ENCODE measurements around the gene SARS2.
A peak's percentile ranks its signal among the peaks of the same experiment; 100 is the strongest.

The SARS2 gene

GRCh38 chr19:38931521-38931793, 894 bp upstream of the SARS2 start:
- H3K27ac ChIP-seq (ENCODE audit: low read depth, low read length, poor library complexity, severe bottlenecking): peak overlapping the region; percentile 52

GRCh38 chr19:38930776-38931520, 385 bp upstream of the SARS2 start, which contains the start of gene MRPS12:
Gene MRPS12, plus strand, starts transcription at chr19:38930944. Its CDS starts 351 bp downstream, at chr19:38931295.
- H3K9ac ChIP-seq (ENCODE audit: low read length): peak within 1 kb of the TSS; percentile 96
- H3K4me2 ChIP-seq (ENCODE audit: low read length): peak within 1 kb of the TSS; percentile 94
- H3K9me3 ChIP-seq (ENCODE audit: low read length): peaks cover 6% of the 10 kb centered on the region; the same call in 1 of the 2 replicates
- no peaks in the 10 kb centered on the region for H3F3A ChIP-seq (ENCODE audit: insufficient read depth, low read length)
- H3K4me1 ChIP-seq (ENCODE audit: insufficient read depth, low read length, severe bottlenecking): peaks cover 23% of the 10 kb centered on the region
- H3K27ac ChIP-seq (ENCODE audit: low read depth, low read length, poor library complexity, severe bottlenecking): peak within 1 kb of the TSS; percentile 83
- no peaks in the 10 kb centered on the region for H3K27me3 ChIP-seq (ENCODE audit: insufficient read depth, low read length)
- H3K9me2 ChIP-seq (ENCODE audit: low read depth, low read length): no peaks in the 10 kb centered on the region
- TF ChIP-seq EZH2 (IDR thresholded peaks at IDR 0.05; ENCODE audit: borderline replicate concordance, low read length): no peak
- no peak for TF ChIP-seq CTCF (IDR thresholded peaks at IDR 0.05; ENCODE audit: low read length)
- H3K36me3 ChIP-seq (ENCODE audit: insufficient read depth, low read length): peaks cover 36% of the 10 kb centered on the region
- H3K4me3 ChIP-seq (ENCODE audit: low read depth, low read length, poor library complexity, severe bottlenecking): peak within 1 kb of the TSS; percentile 98
- peaks cover 16% of the 10 kb centered on the region; the same call in 1 of the 2 replicates for H3K79me2 ChIP-seq (ENCODE audit: insufficient read depth, low read length)
- no peaks in the 10 kb centered on the region for H4K20me1 ChIP-seq (ENCODE audit: insufficient read depth, low read length)
- H2AFZ ChIP-seq (ENCODE audit: low read length): no peak within 1 kb of the TSS; the same call in 1 of the 2 replicates

More at GRCh38 chr19:38931521-38931793, 894 bp upstream of the SARS2 start:
- Histone ChIP-seq H3K9me2 (ENCODE audit: low read depth, low read length) (no peaks in the 10 kb centered on the region), H2AFZ (ENCODE audit: low read length) (no peak overlapping the region), H3K27me3 (ENCODE audit: insufficient read depth, low read length) (no peaks in the 10 kb centered on the region), H3K9me3 (ENCODE audit: low read length) (peaks cover 6% of the 10 kb centered on the region; the same call in 1 of the 2 replicates), H4K20me1 (ENCODE audit: insufficient read depth, low read length) (no peaks in the 10 kb centered on the region), H3K79me2 (ENCODE audit: insufficient read depth, low read length) (peaks cover 16% of the 10 kb centered on the region; the same call in 1 of the 2 replicates), H3K4me1 (ENCODE audit: insufficient read depth, low read length, severe bottlenecking) (peaks cover 23% of the 10 kb centered on the region), H3K9ac (ENCODE audit: low read length) (peak overlapping the region; percentile 96), H3K4me3 (ENCODE audit: low read depth, low read length, poor library complexity, severe bottlenecking) (peak overlapping the region; percentile 98), H3K36me3 (ENCODE audit: insufficient read depth, low read length) (peaks cover 31% of the 10 kb centered on the region), H3F3A (ENCODE audit: insufficient read depth, low read length) (no peaks in the 10 kb centered on the region), H3K4me2 (ENCODE audit: low read length) (peak overlapping the region; percentile 94)
- TF ChIP-seq CTCF (IDR thresholded peaks at IDR 0.05; ENCODE audit: low read length) (no peak), EZH2 (IDR thresholded peaks at IDR 0.05; ENCODE audit: borderline replicate concordance, low read length) (no peak)

GRCh38 chr19:38928391-38929001, 2.1 kb downstream of the SARS2 start:
- peaks cover 16% of the 10 kb centered on the region; the same call in 1 of the 2 replicates for H3K79me2 ChIP-seq (ENCODE audit: insufficient read depth, low read length)
- no peaks in the 10 kb centered on the region for H3K9me3 ChIP-seq (ENCODE audit: low read length)

More at GRCh38 chr19:38928391-38929001, 2.1 kb downstream of the SARS2 start:
- Histone ChIP-seq H3K4me1 (ENCODE audit: insufficient read depth, low read length, severe bottlenecking) (peaks cover 23% of the 10 kb centered on the region), H3K9me2 (ENCODE audit: low read depth, low read length) (no peaks in the 10 kb centered on the region), H3K27me3 (ENCODE audit: insufficient read depth, low read length) (no peaks in the 10 kb centered on the region), H3K36me3 (ENCODE audit: insufficient read depth, low read length) (peaks cover 40% of the 10 kb centered on the region), H3K4me2 (ENCODE audit: low read length) (no peak overlapping the region), H3K27ac (ENCODE audit: low read depth, low read length, poor library complexity, severe bottlenecking) (no peak overlapping the region), H3F3A (ENCODE audit: insufficient read depth, low read length) (no peaks in the 10 kb centered on the region), H4K20me1 (ENCODE audit: insufficient read depth, low read length) (no peaks in the 10 kb centered on the region), H3K9ac (ENCODE audit: low read length) (no peak overlapping the region), H2AFZ (ENCODE audit: low read length) (no peak overlapping the region), H3K4me3 (ENCODE audit: low read depth, low read length, poor library complexity, severe bottlenecking) (no peak overlapping the region)
- no peak for TF ChIP-seq CTCF (IDR thresholded peaks at IDR 0.05; ENCODE audit: low read length)
- no peak for TF ChIP-seq EZH2 (IDR thresholded peaks at IDR 0.05; ENCODE audit: borderline replicate concordance, low read length)

All from OCI-LY1 (cell line).